ENCODE results near the gene LINC00305.

Gene LINC00305

GRCh38 chr18:64134044-64134747 is 14.7 kb downstream of the LINC00305 start:
- Mint-ChIP-seq H3K9me3 (no peaks in the 10 kb centered on the region), H3K27ac (no peak overlapping the region), H3K36me3 (ENCODE audit: low read depth) (no peaks in the 10 kb centered on the region), H3K27me3 (no peaks in the 10 kb centered on the region), H3K4me1 (no peaks in the 10 kb centered on the region), H3K4me3 (no peak overlapping the region)
- ATAC-seq (no peak), DNase-seq (no peak)

- ATAC-seq, result no peak
- H3K9me3 Mint-ChIP-seq, result no peaks in the 10 kb centered on the region
- H3K27ac Mint-ChIP-seq, result no peak overlapping the region
- no peak for DNase-seq
- no peak overlapping the region for H3K4me3 Mint-ChIP-seq
- no peaks in the 10 kb centered on the region for H3K27me3 Mint-ChIP-seq
- H3K36me3 Mint-ChIP-seq (ENCODE audit: low read depth), result no peaks in the 10 kb centered on the region
- no peaks in the 10 kb centered on the region for H3K4me1 Mint-ChIP-seq
These were observed 16.0 kb downstream of the LINC00305 start for GRCh38 chr18:64132871-64133270.

- no peak overlapping the region for H3K27ac Mint-ChIP-seq
- ATAC-seq (no peak), DNase-seq (no peak)
- H3K9me3 Mint-ChIP-seq, result no peaks in the 10 kb centered on the region
- no peak overlapping the region for H3K4me3 Mint-ChIP-seq
- no peaks in the 10 kb centered on the region for H3K36me3 Mint-ChIP-seq (ENCODE audit: low read depth)
- H3K4me1 Mint-ChIP-seq, result no peaks in the 10 kb centered on the region
- H3K27me3 Mint-ChIP-seq, result no peaks in the 10 kb centered on the region
These were observed 17.6 kb downstream of the LINC00305 start for GRCh38 chr18:64131314-64131713.

- Mint-ChIP-seq H3K4me1 (no peaks in the 10 kb centered on the region), H3K27ac (no peak overlapping the region), H3K9me3 (no peaks in the 10 kb centered on the region), H3K36me3 (ENCODE audit: low read depth) (no peaks in the 10 kb centered on the region), H3K4me3 (no peak overlapping the region), H3K27me3 (no peaks in the 10 kb centered on the region)
- DNase-seq, result no peak
- no peak for ATAC-seq
These were observed 21.7 kb downstream of the LINC00305 start for GRCh38 chr18:64127172-64127571.

DNA sequence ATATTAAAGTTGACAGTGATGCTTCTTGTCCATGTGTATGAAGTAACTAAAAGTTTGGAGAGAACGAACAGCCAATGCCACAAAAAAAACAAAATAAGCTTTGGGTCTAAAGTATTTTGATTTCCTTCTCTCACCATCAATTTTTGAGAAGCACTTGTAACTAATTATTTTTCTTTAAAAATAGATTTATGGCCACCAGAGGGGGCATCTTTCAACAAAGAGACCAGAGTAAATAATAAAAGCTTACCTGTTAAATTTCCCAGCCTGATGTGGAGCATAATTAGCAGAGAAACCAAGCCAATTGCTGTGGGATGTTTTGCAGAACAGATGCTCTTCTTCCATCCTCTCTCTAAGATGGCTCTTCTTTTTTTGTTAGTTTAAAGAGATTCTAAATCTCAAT is 29.0 kb downstream of the LINC00305 start:
- DNase-seq, result no peak
- Mint-ChIP-seq H3K4me3 (no peak overlapping the region), H3K9me3 (no peaks in the 10 kb centered on the region), H3K36me3 (ENCODE audit: low read depth) (no peaks in the 10 kb centered on the region), H3K27me3 (no peaks in the 10 kb centered on the region), H3K4me1 (no peaks in the 10 kb centered on the region), H3K27ac (no peak overlapping the region)
- ATAC-seq, result no peak

DNA sequence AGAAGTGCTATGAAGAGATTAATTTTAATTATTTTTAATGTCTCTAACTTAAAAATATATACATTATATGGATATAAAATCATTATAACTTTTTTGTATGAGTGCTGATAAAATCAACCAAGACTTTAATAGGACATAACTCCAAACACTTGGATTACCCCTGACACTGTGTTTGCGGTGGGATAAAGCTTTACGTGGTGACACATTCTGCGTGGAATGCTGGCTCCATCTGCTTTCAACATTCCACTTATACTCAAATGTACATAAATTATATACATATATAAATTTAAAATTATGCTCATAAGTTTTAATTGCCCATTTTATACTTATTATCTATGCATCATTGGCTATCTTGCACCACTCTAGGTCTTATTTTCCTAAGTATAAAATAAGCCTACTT is 30.5 kb downstream of the LINC00305 start:
- H3K9me3 Mint-ChIP-seq, result no peaks in the 10 kb centered on the region
- H3K36me3 Mint-ChIP-seq (ENCODE audit: low read depth), result no peaks in the 10 kb centered on the region

GRCh38 chr18:64116571-64117175 is 32.2 kb downstream of the LINC00305 start:
- Mint-ChIP-seq H3K27ac (no peak overlapping the region), H3K4me1 (no peaks in the 10 kb centered on the region), H3K9me3 (no peaks in the 10 kb centered on the region), H3K4me3 (no peak overlapping the region), H3K27me3 (no peaks in the 10 kb centered on the region), H3K36me3 (ENCODE audit: low read depth) (no peaks in the 10 kb centered on the region)
- ATAC-seq, result no peak
- no peak for DNase-seq

More for the DNA sequence above, 30.5 kb downstream of the LINC00305 start:
- ATAC-seq, result no peak
- DNase-seq, result no peak
- H3K4me3 Mint-ChIP-seq, result no peak overlapping the region
- H3K27me3 Mint-ChIP-seq, result no peaks in the 10 kb centered on the region
- H3K4me1 Mint-ChIP-seq, result no peaks in the 10 kb centered on the region
- no peak overlapping the region for H3K27ac Mint-ChIP-seq

- DNase-seq (no peak), ATAC-seq (no peak)
- Mint-ChIP-seq H3K4me3 (no peak overlapping the region), H3K4me1 (no peaks in the 10 kb centered on the region), H3K9me3 (no peaks in the 10 kb centered on the region), H3K27ac (no peak overlapping the region), H3K27me3 (no peaks in the 10 kb centered on the region), H3K36me3 (ENCODE audit: low read depth) (no peaks in the 10 kb centered on the region)
These were observed 33.0 kb downstream of the LINC00305 start for GRCh38 chr18:64115881-64116280.

- H3K36me3 Mint-ChIP-seq (ENCODE audit: low read depth), result no peaks in the 10 kb centered on the region
These were observed 36.9 kb downstream of the LINC00305 start for GRCh38 chr18:64111950-64112349.

DNA sequence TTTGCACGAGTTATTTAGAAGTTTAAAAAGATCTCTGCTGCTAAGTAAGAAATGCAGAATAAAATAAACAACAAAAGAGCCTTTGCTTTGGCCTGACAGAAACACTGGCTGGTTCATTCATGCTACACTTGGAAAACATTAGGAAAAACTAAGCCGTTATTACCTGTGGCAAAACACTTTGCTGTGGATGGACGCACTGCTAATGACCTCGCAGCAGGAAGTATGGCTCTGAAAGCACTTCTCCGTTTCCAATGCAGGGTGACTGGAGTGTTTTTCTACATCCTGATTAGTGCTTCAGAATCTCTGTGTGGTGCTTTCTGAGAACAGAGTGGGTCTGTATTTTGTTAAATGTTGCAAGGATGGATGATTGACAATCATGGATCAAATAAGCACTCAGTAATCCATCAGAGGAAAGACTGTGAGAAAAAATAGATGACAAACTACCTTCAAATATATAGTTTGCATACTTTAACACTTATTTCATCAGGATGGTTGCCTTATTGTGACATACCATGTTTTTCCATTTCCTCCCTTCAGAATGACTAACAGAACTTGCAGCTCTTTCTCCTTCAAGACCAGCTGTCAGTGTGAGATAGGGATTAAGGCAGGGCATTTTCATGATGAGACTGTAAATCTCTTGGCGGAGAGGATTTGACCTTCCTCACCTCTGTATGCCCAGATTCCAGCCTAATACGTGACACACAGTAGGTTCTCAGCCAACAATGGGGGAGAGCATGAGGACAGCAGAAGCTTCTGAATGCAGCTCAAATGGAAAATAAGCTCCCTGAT is 38.0 kb downstream of the LINC00305 start:
- DNase-seq (no peak), ATAC-seq (no peak)
- H3K4me1 Mint-ChIP-seq, result no peaks in the 10 kb centered on the region
- no peak overlapping the region for H3K4me3 Mint-ChIP-seq
- no peaks in the 10 kb centered on the region for H3K9me3 Mint-ChIP-seq
- H3K27me3 Mint-ChIP-seq, result no peaks in the 10 kb centered on the region
- H3K27ac Mint-ChIP-seq, result no peak overlapping the region
- no peaks in the 10 kb centered on the region for H3K36me3 Mint-ChIP-seq (ENCODE audit: low read depth)

More at GRCh38 chr18:64111950-64112349, 36.9 kb downstream of the LINC00305 start:
- no peaks in the 10 kb centered on the region for H3K4me1 Mint-ChIP-seq
- no peaks in the 10 kb centered on the region for H3K9me3 Mint-ChIP-seq
- H3K27ac Mint-ChIP-seq, result no peak overlapping the region
- H3K27me3 Mint-ChIP-seq, result no peaks in the 10 kb centered on the region
- no peak overlapping the region for H3K4me3 Mint-ChIP-seq
- DNase-seq, result no peak
- ATAC-seq, result no peak

DNA sequence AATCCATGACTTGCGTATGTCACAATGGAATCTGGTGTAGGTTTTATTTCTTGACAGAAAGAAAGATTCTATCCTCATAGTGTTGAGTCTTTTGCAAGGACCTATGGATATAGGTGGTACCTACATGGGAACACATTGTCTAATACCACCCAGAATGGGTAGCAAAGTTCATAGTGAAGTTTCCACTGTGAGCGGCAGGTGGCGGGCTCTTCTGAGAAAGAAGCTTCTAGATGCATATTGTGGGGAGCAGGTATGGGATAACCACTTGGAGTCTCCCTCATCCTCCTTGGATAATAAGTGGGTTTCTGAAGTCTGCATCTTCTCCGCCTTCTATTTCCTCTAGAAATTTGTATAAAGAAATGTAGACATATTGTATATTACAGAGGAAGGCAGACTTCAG is 44.9 kb downstream of the LINC00305 start:
- no peak for ATAC-seq
- Mint-ChIP-seq H3K27me3 (no peaks in the 10 kb centered on the region), H3K4me1 (no peaks in the 10 kb centered on the region), H3K4me3 (no peak overlapping the region), H3K9me3 (no peaks in the 10 kb centered on the region), H3K36me3 (ENCODE audit: low read depth) (no peaks in the 10 kb centered on the region), H3K27ac (no peak overlapping the region)
- DNase-seq, result no peak

GRCh38 chr18:64100116-64100922 is 48.6 kb downstream of the LINC00305 start:
- ATAC-seq, result no peak

DNA sequence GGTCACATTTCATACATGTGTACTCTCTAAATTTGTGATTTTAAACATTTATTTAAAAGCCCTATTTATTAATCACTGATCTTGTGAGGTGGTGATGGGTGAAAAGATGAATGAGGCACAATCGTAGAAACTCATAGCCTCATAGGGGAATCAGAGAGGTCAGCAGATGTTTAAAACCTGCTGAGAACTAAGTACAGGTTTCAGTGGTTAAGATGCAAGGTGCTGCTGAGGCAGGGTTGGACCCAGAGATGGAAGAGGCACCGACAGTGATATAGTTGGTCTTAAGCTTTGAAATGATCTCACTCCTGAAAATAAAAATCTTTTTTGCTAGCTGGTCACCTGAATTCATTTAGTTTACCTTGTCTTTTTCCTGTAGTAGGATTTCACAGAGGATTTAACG is 49.6 kb downstream of the LINC00305 start:
- ATAC-seq (no peak), DNase-seq (no peak)
- no peaks in the 10 kb centered on the region for H3K4me1 Mint-ChIP-seq
- H3K36me3 Mint-ChIP-seq (ENCODE audit: low read depth), result no peaks in the 10 kb centered on the region
- H3K4me3 Mint-ChIP-seq, result no peak overlapping the region
- no peaks in the 10 kb centered on the region for H3K9me3 Mint-ChIP-seq
- no peaks in the 10 kb centered on the region for H3K27me3 Mint-ChIP-seq
- no peak overlapping the region for H3K27ac Mint-ChIP-seq

More at GRCh38 chr18:64100116-64100922, 48.6 kb downstream of the LINC00305 start:
- Mint-ChIP-seq H3K36me3 (ENCODE audit: low read depth) (no peaks in the 10 kb centered on the region), H3K4me3 (no peak overlapping the region), H3K27ac (no peak overlapping the region), H3K4me1 (no peaks in the 10 kb centered on the region), H3K9me3 (no peaks in the 10 kb centered on the region), H3K27me3 (no peaks in the 10 kb centered on the region)
- no peak for DNase-seq

GRCh38 chr18:64097497-64097896 is 51.4 kb downstream of the LINC00305 start:
- ATAC-seq, result no peak
- Mint-ChIP-seq H3K4me1 (no peaks in the 10 kb centered on the region), H3K27me3 (peaks cover 5% of the 10 kb centered on the region), H3K4me3 (no peak overlapping the region), H3K9me3 (no peaks in the 10 kb centered on the region), H3K36me3 (ENCODE audit: low read depth) (no peaks in the 10 kb centered on the region), H3K27ac (no peak overlapping the region)
- no peak for DNase-seq

All from activated naive CD8-positive, alpha-beta T cell treated with anti-CD3 and anti-CD28 coated beads, Interleukin-2, amount 50 U/mL, for 24 hours (primary cell).